HCT116 (cell line): ENCODE measurements around the gene HOPX. TPM values are rescaled to one million over a fixed set of nuclear protein-coding genes. Genes with fewer than 3 reads are reported as not detected.

Experiments
- ATAC-seq: fragments of 200-7000 bp; cut with Tn5 transposase; 2 replicates; pipeline ENCODE4 v1.9.1; 2020; ENCODE audit warnings: mild to moderate bottlenecking, moderate library complexity
- BruUV-seq: library from RNA; stranded (reverse); fragments of 400-500 nt; replicated peaks from 2 replicates; lab custom pipeline; 2021; lab: Mats Ljungman, UMichigan
- CTCF ChIA-PET: fragments of 300-600 bp; sonication (Branson Sonifier 250); formaldehyde crosslinking; loops from one replicate; lab custom pipeline; 2021; ENCODE audit warnings: antibody characterized with exemption; lab: Charles Lee
- POLR2A ChIA-PET: fragments of 300-600, 350-600 bp; sonication (Branson Sonifier 250); formaldehyde crosslinking; loops from one replicate; lab custom pipeline; 2021; ENCODE audit warnings: antibody characterized with exemption; lab: Charles Lee
- RAD21 ChIA-PET, 2 experiments: fragments of 300-600 bp; sonication (Branson Sonifier 250); formaldehyde crosslinking; loops; one replicate each; lab custom pipeline; 2023; ENCODE audit warnings: low total read pairs in 2 of 2; ENCODE audit not compliant: uncharacterized antibody in 2 of 2, unreplicated experiment in 2 of 2, low non-redundant PET in 1 of 2; lab: Charles Lee
- DNase-seq: peaks from one replicate; pipeline ENCODE4 v3.0.0-alpha.2; 2010; ENCODE audit warnings: low read depth, low spot score
- H2AFZ ChIP-seq: fragments of 200-600 bp; shearing (Covaris generic), sonication (generic); 2 replicates; pipeline ENCODE4 v1.6.1; 2017; ENCODE audit warnings: low read depth, mixed run types, mixed read lengths, antibody characterized with exemption, low read length; ENCODE audit not compliant: poor library complexity, severe bottlenecking
- H3K27ac ChIP-seq: 2 replicates; pipeline ENCODE4 v1.5.1; 2012; ENCODE audit warnings: low read depth, low read length
- H3K27me3 ChIP-seq: fragments of 200-600 bp; sonication (generic); 2 replicates; pipeline ENCODE4 v1.6.1; 2016; ENCODE audit warnings: mixed run types, low read length, mixed read lengths; ENCODE audit not compliant: insufficient read depth
- H3K36me3 ChIP-seq, 2 experiments: fragments of 200-500 bp in 1 of 2; fragments of 200-600 bp in 1 of 2; sonication (Bioruptor generic) in 1 of 2; sonication (generic) in 1 of 2; 2 replicates each; pipeline versions ENCODE4 v1.5.1 to v1.6.1; 2014 to 2016; ENCODE audit warnings: low read length in 2 of 2, inconsistent platforms in 1 of 2, mixed read lengths in 1 of 2, mixed run types in 1 of 2; ENCODE audit not compliant: insufficient read depth in 2 of 2, control insufficient read depth in 1 of 2
- H3K4me1 ChIP-seq, 2 experiments: fragments of 200-600 bp in 1 of 2; sonication (generic) in 1 of 2; 2 replicates each; pipeline versions ENCODE4 v1.5.1 to v1.6.1; 2012 to 2017; ENCODE audit warnings: low read length in 2 of 2, inconsistent platforms in 1 of 2, mild to moderate bottlenecking in 1 of 2, mixed read lengths in 1 of 2, mixed run types in 1 of 2, moderate library complexity in 1 of 2; ENCODE audit not compliant: insufficient read depth in 2 of 2, control insufficient read depth in 1 of 2
- H3K4me2 ChIP-seq: fragments of 200-600 bp; sonication (generic); 2 replicates; pipeline ENCODE4 v1.6.1; 2017; ENCODE audit warnings: mixed run types, low read length, mixed read lengths
- H3K4me3 ChIP-seq, 2 experiments: fragments of 200-600 bp in 1 of 2; sonication (generic) in 1 of 2; replicated peaks in 1 of 2; 2 replicates each; pipeline ENCODE4 v1.5.1; 2011 to 2016; ENCODE audit warnings: low read length in 2 of 2, control low read depth in 1 of 2, low read depth in 1 of 2, mild to moderate bottlenecking in 1 of 2, mixed read lengths in 1 of 2, mixed run types in 1 of 2
- H3K79me2 ChIP-seq: fragments of 200-600 bp; sonication (generic); 2 replicates; pipeline ENCODE4 v1.6.1; 2017; ENCODE audit warnings: mild to moderate bottlenecking, mixed run types, low read length, moderate library complexity, mixed read lengths; ENCODE audit not compliant: insufficient read depth
- H3K9ac ChIP-seq: fragments of 200-600 bp; sonication (generic); 2 replicates; pipeline ENCODE4 v1.6.1; 2016; ENCODE audit warnings: low read length, mixed read lengths
- H3K9me2 ChIP-seq: fragments of 200-600 bp; sonication (generic), shearing (Covaris generic); 2 replicates; pipeline ENCODE4 v1.6.1; 2017; ENCODE audit warnings: mixed run types, mild to moderate bottlenecking, moderate library complexity; ENCODE audit not compliant: insufficient read depth
- H3K9me3 ChIP-seq, 2 experiments: fragments of 200-500 bp in 1 of 2; fragments of 200-600 bp in 1 of 2; sonication (Bioruptor generic) in 1 of 2; sonication (generic) in 1 of 2; 2 replicates each; pipeline ENCODE4 v1.6.1; 2014 to 2017; ENCODE audit warnings: low read length in 2 of 2, mixed read lengths in 2 of 2, inconsistent platforms in 1 of 2, low read depth in 1 of 2, mild to moderate bottlenecking in 1 of 2, mixed run types in 1 of 2, moderate library complexity in 1 of 2; ENCODE audit not compliant: control insufficient read depth in 1 of 2, insufficient read depth in 1 of 2
- H4K20me1 ChIP-seq: fragments of 200-600 bp; sonication (generic), shearing (Covaris generic); 2 replicates; pipeline ENCODE4 v1.6.1; 2017; ENCODE audit warnings: mixed run types, mild to moderate bottlenecking, moderate library complexity; ENCODE audit not compliant: insufficient read depth
- ATF3 ChIP-seq: IDR thresholded peaks from 2 replicates; pipeline ENCODE4 v1.6.1; 2012
- CTCF ChIP-seq, 3 experiments: fragments of 200-600 bp in 1 of 3; sonication (generic) in 1 of 3; IDR thresholded peaks in 2 of 3; conservative IDR thresholded peaks in 1 of 3; 2 replicates each; pipeline ENCODE4 v1.5.1; 2012 to 2017; ENCODE audit warnings: low read depth in 2 of 3, low read length in 2 of 3, antibody characterized with exemption in 1 of 3, borderline replicate concordance in 1 of 3, control low read depth in 1 of 3, mild to moderate bottlenecking in 1 of 3, mixed read lengths in 1 of 3, mixed run types in 1 of 3, moderate library complexity in 1 of 3; ENCODE audit not compliant: insufficient read depth in 1 of 3
- ELF1 ChIP-seq: IDR thresholded peaks from 2 replicates; pipeline ENCODE4 v1.6.1; 2012; ENCODE audit warnings: low read depth, borderline replicate concordance
- EZH2 ChIP-seq: fragments of 200-600 bp; sonication (generic); IDR thresholded peaks from 2 replicates; pipeline ENCODE4 v1.6.1; 2017; ENCODE audit warnings: antibody characterized with exemption, mixed run types
- EZH2phosphoT487 ChIP-seq: fragments of 200-600 bp; IDR thresholded peaks from 2 replicates; pipeline ENCODE4 v1.6.1; 2018; ENCODE audit warnings: antibody characterized with exemption, borderline replicate concordance
- JUND ChIP-seq: IDR thresholded peaks from 2 replicates; pipeline ENCODE4 v1.6.1; 2012
- MAX ChIP-seq: IDR thresholded peaks from 2 replicates; pipeline ENCODE4 v1.6.1; 2012
- REST ChIP-seq: IDR thresholded peaks from 2 replicates; pipeline ENCODE4 v1.6.1; 2012; ENCODE audit warnings: low read depth
- SIN3A ChIP-seq: IDR thresholded peaks from 2 replicates; pipeline ENCODE4 v1.6.1; 2012; ENCODE audit warnings: low read depth
- SP1 ChIP-seq: IDR thresholded peaks from 2 replicates; pipeline ENCODE4 v1.6.1; 2012; ENCODE audit warnings: low read depth
- SRF ChIP-seq: IDR thresholded peaks from 2 replicates; pipeline ENCODE4 v1.6.1; 2012; ENCODE audit warnings: low read depth
- TCF7L2 ChIP-seq: IDR thresholded peaks from 2 replicates; pipeline ENCODE4 v1.7.0; 2011; ENCODE audit warnings: borderline replicate concordance, inconsistent platforms; ENCODE audit not compliant: insufficient read depth, insufficient read length; ENCODE audit errors: extremely low read depth
- YY1 ChIP-seq: IDR thresholded peaks from 2 replicates; pipeline ENCODE4 v1.6.1; 2011; ENCODE audit warnings: low read length, low read depth, moderate library complexity, mild to moderate bottlenecking; ENCODE audit not compliant: insufficient replicate concordance; ENCODE audit errors: extremely low read depth
- ZFX ChIP-seq: fragments of 450-650 bp; IDR thresholded peaks from 2 replicates; pipeline ENCODE4 v1.6.1; 2017
- ZNF274 ChIP-seq: fragments of 200-500 bp; sonication (Bioruptor generic); IDR thresholded peaks from 2 replicates; pipeline ENCODE4 v1.6.1; 2014; ENCODE audit warnings: mild to moderate bottlenecking, low read depth, low read length, inconsistent platforms
- intact Hi-C: fragments of 100-400 bp; cut with micrococcal nuclease; formaldehyde crosslinking; loops from 2 replicates; pipeline ENCODE4 v1.10.0; 2022
- total RNA-seq: library from RNA; stranded (reverse); gene quantifications from one replicate; pipeline ENCODE4 v1.2.1, GENCODE V29; 2021; ENCODE audit not compliant: unreplicated experiment

Gene HOPX
- total RNA-seq, 1 experiment from 2014 or later = 0.42 TPM

- POLR2A ChIA-PET = no interaction called here
- CTCF ChIA-PET = no interaction called here
- Histone ChIP-seq H3K4me1 (peaks cover 0 to 11% of the 10 kb centered on the region in 2 experiments; a peak in 1 of 4 replicates), H3K9ac (no peak overlapping the region), H3K9me3 (no peaks in the 10 kb centered on the region), H4K20me1 (no peaks in the 10 kb centered on the region), H3K27ac (no peak overlapping the region), H3K36me3 (no peaks in the 10 kb centered on the region), H3K27me3 (no peaks in the 10 kb centered on the region), H3K4me2 (no peak overlapping the region), H3K4me3 (no peak overlapping the region), H3K9me2 (no peaks in the 10 kb centered on the region), H3K79me2 (no peaks in the 10 kb centered on the region), H2AFZ (no peak overlapping the region)
- TF ChIP-seq JUND = no peak
- TF ChIP-seq SRF = no peak
- TF ChIP-seq MAX = no peak
- no peak for TF ChIP-seq EZH2
- no peak for TF ChIP-seq SIN3A
- no peak for TF ChIP-seq SP1
- RAD21 ChIA-PET = no interaction called here
- DNase-seq (no peak), ATAC-seq (no peak)
- intact Hi-C loops = no loop called here
- no TSS peak for BruUV-seq
Observed at GRCh38 chr4:56655209-56655626, 25.9 kb downstream of the HOPX start.

- no peak overlapping the region for H3K27ac ChIP-seq
- H3K36me3 ChIP-seq = no peaks in the 10 kb centered on the region
- H3K4me3 ChIP-seq = no peak overlapping the region
- no peaks in the 10 kb centered on the region for H3K9me3 ChIP-seq
- no peaks in the 10 kb centered on the region for H3K79me2 ChIP-seq
- no peaks in the 10 kb centered on the region for H4K20me1 ChIP-seq
- H3K9ac ChIP-seq = no peak overlapping the region
- RAD21 ChIA-PET = no interaction called here
- POLR2A ChIA-PET = no interaction called here
- H2AFZ ChIP-seq = no peak overlapping the region
- H3K27me3 ChIP-seq = no peaks in the 10 kb centered on the region
- intact Hi-C loops = no loop called here
- no peaks in the 10 kb centered on the region for H3K9me2 ChIP-seq
- ATAC-seq (no peak), DNase-seq (no peak)
- CTCF ChIA-PET = no interaction called here
- no peak overlapping the region for H3K4me2 ChIP-seq
- no TSS peak for BruUV-seq
- H3K4me1 ChIP-seq = peaks cover 0 to 11% of the 10 kb centered on the region in 2 experiments; a peak in 1 of 4 replicates
- TF ChIP-seq ZNF274 (no peak), TCF7L2 (no peak), REST (no peak), SRF (no peak), MAX (no peak), YY1 (no peak), ZFX (no peak), JUND (no peak), CTCF (IDR thresholded peaks at IDR 0.05 in 2 of 3, conservative IDR thresholded peaks at IDR 0.05 in 1 of 3; ENCODE audit: borderline replicate concordance in 1 of 3, insufficient read depth in 1 of 3, low read depth in 2 of 3, low read length in 2 of 3) (no peak), EZH2phosphoT487 (no peak), ELF1 (no peak), ATF3 (no peak)
Observed at GRCh38 chr4:56654238-56654632, 26.9 kb downstream of the HOPX start.
